Tibial nerve (tissue), 4 donors: ENCODE measurements around the gene ANKRD23.
"Not testable (repeated sequence)": the region's sequence is repeated elsewhere in the genome, so short reads cannot be mapped to it uniquely, and the experiment has no call there.

Source experiments
- EP300 ChIP-seq, 2 donors: sonication (generic); formaldehyde crosslinking; IDR thresholded peaks; one replicate each; pipeline ENCODE4 v1.6.1; 2017; ENCODE audit warnings: antibody characterized with exemption in 2 of 2, mild to moderate bottlenecking in 1 of 2
- POLR2A ChIP-seq, 2 donors: fragments of 450-650 bp; IDR thresholded peaks; one replicate each; pipeline ENCODE4 v1.6.1; 2017; ENCODE audit warnings: antibody characterized with exemption in 2 of 2, mild to moderate bottlenecking in 2 of 2, moderate library complexity in 2 of 2
- TF ChIP-seq, protein P1 (sequence below), 5 experiments: fragments of 200-600 bp in 3 of 5; fragments of 450-650 bp in 2 of 5; sonication (generic) in 3 of 5; IDR thresholded peaks; one replicate each; pipeline ENCODE4 v1.5.1; 2016 to 2019; ENCODE audit warnings: antibody characterized with exemption in 5 of 5, mild to moderate bottlenecking in 3 of 5, moderate library complexity in 2 of 5

GRCh38 chr2:96805946-96806345 lies 37.9 kb downstream of the ANKRD23 start:
- TF ChIP-seq, protein P1, sequence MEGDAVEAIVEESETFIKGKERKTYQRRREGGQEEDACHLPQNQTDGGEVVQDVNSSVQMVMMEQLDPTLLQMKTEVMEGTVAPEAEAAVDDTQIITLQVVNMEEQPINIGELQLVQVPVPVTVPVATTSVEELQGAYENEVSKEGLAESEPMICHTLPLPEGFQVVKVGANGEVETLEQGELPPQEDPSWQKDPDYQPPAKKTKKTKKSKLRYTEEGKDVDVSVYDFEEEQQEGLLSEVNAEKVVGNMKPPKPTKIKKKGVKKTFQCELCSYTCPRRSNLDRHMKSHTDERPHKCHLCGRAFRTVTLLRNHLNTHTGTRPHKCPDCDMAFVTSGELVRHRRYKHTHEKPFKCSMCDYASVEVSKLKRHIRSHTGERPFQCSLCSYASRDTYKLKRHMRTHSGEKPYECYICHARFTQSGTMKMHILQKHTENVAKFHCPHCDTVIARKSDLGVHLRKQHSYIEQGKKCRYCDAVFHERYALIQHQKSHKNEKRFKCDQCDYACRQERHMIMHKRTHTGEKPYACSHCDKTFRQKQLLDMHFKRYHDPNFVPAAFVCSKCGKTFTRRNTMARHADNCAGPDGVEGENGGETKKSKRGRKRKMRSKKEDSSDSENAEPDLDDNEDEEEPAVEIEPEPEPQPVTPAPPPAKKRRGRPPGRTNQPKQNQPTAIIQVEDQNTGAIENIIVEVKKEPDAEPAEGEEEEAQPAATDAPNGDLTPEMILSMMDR (IDR thresholded peaks at IDR 0.05) = not testable (repeated sequence)
- not testable (repeated sequence) for TF ChIP-seq EP300, POLR2A (IDR thresholded peaks at IDR 0.05)
